HL-60 (cell line): ENCODE data around the gene DOP1B.

Source experiments
- DNase-seq, 2 experiments: peaks; one replicate each; pipeline ENCODE4 v3.0.0-alpha.2; 2010 to 2020; ENCODE audit warnings: low read depth in 1 of 2, low spot score in 1 of 2
- H3K27ac ChIP-seq: fragments of 250-450 bp; sonication (Bioruptor Pico); replicated peaks from 2 replicates; pipeline ENCODE4 v1.5.1; 2020; ENCODE audit warnings: mild to moderate bottlenecking, moderate library complexity
- H3K27me3 ChIP-seq: fragments of 250-450 bp; sonication (Bioruptor Pico); 2 replicates; pipeline ENCODE4 v1.5.1; 2021; ENCODE audit warnings: mild to moderate bottlenecking, moderate library complexity; ENCODE audit not compliant: insufficient read depth, poor library complexity, severe bottlenecking
- H3K4me3 ChIP-seq: replicated peaks from 2 replicates; pipeline ENCODE4 v1.5.1; 2011; ENCODE audit warnings: mild to moderate bottlenecking, control low read depth, low read length; ENCODE audit not compliant: insufficient read depth
- CTCF ChIP-seq: IDR thresholded peaks from one replicate; pipeline ENCODE4 v1.5.1; 2011; ENCODE audit warnings: low read length, control low read depth, inconsistent platforms; ENCODE audit not compliant: insufficient read depth
- GABPA ChIP-seq: IDR thresholded peaks from 2 replicates; pipeline ENCODE4 v1.6.1; 2012; ENCODE audit warnings: low read depth
- POLR2AphosphoS5 ChIP-seq: IDR thresholded peaks from 2 replicates; pipeline ENCODE4 v1.6.1; 2012; ENCODE audit warnings: low read depth
- REST ChIP-seq: IDR thresholded peaks from 2 replicates; pipeline ENCODE4 v1.6.1; 2012; ENCODE audit warnings: low read depth; ENCODE audit not compliant: insufficient replicate concordance
- SPI1 ChIP-seq: IDR thresholded peaks from 2 replicates; pipeline ENCODE4 v1.6.1; 2012; ENCODE audit warnings: low read depth, mild to moderate bottlenecking, borderline replicate concordance
- long read RNA-seq: library from polyadenylated mRNA; unstranded; transcript quantifications from one replicate; pipeline ENCODE4 v2.0.0, GENCODE V29; 2020

Gene DOP1B
- long read RNA-seq, partial matches to known transcripts = 20 of 25 reads
- long read RNA-seq, other reads (novel, unspliced or antisense) = 5 of 25 reads

- Histone ChIP-seq H3K27ac (peak within 1 kb of the TSS; percentile 86), H3K27me3 (no peaks in the 10 kb centered on the region), H3K4me3 (peak within 1 kb of the TSS; percentile 86)
- no peak for DNase-seq
- no peak for TF ChIP-seq REST
- TF ChIP-seq SPI1 = no peak
- TF ChIP-seq GABPA = no peak
- peak; percentile 55 for TF ChIP-seq POLR2AphosphoS5
- no peak for TF ChIP-seq CTCF
Observed at GRCh38 chr21:36156815-36157670, at the start of gene DOP1B. TSS of gene DOP1B (plus strand) at chr21:36156824. CDS start at chr21:36164734, 7,910 bp downstream.

- peaks cover 8% of the 10 kb centered on the region for H3K27me3 ChIP-seq
- no peak overlapping the region for H3K4me3 ChIP-seq
- H3K27ac ChIP-seq = no peak overlapping the region
- DNase-seq = no peak
- TF ChIP-seq CTCF (no peak), REST (no peak), POLR2AphosphoS5 (no peak)
Observed at GRCh38 chr21:36109868-36110267, 46.8 kb upstream of the DOP1B start.

GRCh38 chr21:36111238-36111637 lies 45.4 kb upstream of the DOP1B start:
- TF ChIP-seq REST = no peak
- TF ChIP-seq SPI1 = no peak
- TF ChIP-seq POLR2AphosphoS5 = no peak
- TF ChIP-seq GABPA = no peak
- no peak for TF ChIP-seq CTCF
- Histone ChIP-seq H3K27ac (no peak overlapping the region), H3K4me3 (no peak overlapping the region), H3K27me3 (no peaks in the 10 kb centered on the region)
- DNase-seq = no peak
